Subcutaneous abdominal adipose tissue (tissue), 5 donors: Measurements from ENCODE around the gene VPS8.

Source experiments
- H3K27ac ChIP-seq: one replicate; pipeline ENCODE4 v1.7.0; 2013; ENCODE audit warnings: low read depth, mild to moderate bottlenecking, inconsistent platforms, low read length, moderate library complexity
- H3K27me3 ChIP-seq, 5 donors: one replicate each; pipeline ENCODE4 v1.7.0; 2013; ENCODE audit warnings: low read length in 5 of 5, inconsistent platforms in 1 of 5; ENCODE audit not compliant: control insufficient read depth in 5 of 5, insufficient read depth in 4 of 5
- H3K36me3 ChIP-seq, 5 donors: one replicate each; pipeline ENCODE4 v1.7.0; 2013; ENCODE audit warnings: low read length in 5 of 5; ENCODE audit not compliant: control insufficient read depth in 5 of 5, insufficient read depth in 5 of 5
- H3K4me1 ChIP-seq, 5 donors: one replicate each; pipeline ENCODE4 v1.7.0; 2013; ENCODE audit warnings: low read length in 5 of 5, mild to moderate bottlenecking in 3 of 5, moderate library complexity in 1 of 5; ENCODE audit not compliant: control insufficient read depth in 5 of 5, insufficient read depth in 5 of 5
- H3K4me3 ChIP-seq, 5 donors: one replicate each; pipeline ENCODE4 v1.7.0; 2013; ENCODE audit warnings: low read length in 5 of 5, low read depth in 1 of 5
- H3K9ac ChIP-seq, 5 donors: one replicate each; pipeline ENCODE4 v1.7.0; 2013; ENCODE audit warnings: low read length in 5 of 5, mild to moderate bottlenecking in 4 of 5, moderate library complexity in 3 of 5
- H3K9me3 ChIP-seq, 5 donors: one replicate each; pipeline ENCODE4 v1.7.0; 2013; ENCODE audit warnings: low read length in 5 of 5; ENCODE audit not compliant: control insufficient read depth in 5 of 5
- donor health status: healthy.
- donor health status: healthy.
- donor health status: healthy.
- donor health status: healthy.
- donor health status: healthy.

Gene VPS8

GRCh38 chr3:185051801-185052200 lies 239.8 kb downstream of the VPS8 start:
- no peak overlapping the region for H3K27ac ChIP-seq
- H3K9me3 ChIP-seq = peaks cover 0 to 3% (median 0%) of the 10 kb centered on the region in 5 donors
- no peak overlapping the region for H3K4me3 ChIP-seq
- H3K4me1 ChIP-seq = peaks cover 0 to 5% (median 4%) of the 10 kb centered on the region in 5 donors
- H3K27me3 ChIP-seq = no peaks in the 10 kb centered on the region
- H3K36me3 ChIP-seq = peaks cover 9 to 63% (median 42%) of the 10 kb centered on the region in 5 donors
- no peak overlapping the region for H3K9ac ChIP-seq

DNA sequence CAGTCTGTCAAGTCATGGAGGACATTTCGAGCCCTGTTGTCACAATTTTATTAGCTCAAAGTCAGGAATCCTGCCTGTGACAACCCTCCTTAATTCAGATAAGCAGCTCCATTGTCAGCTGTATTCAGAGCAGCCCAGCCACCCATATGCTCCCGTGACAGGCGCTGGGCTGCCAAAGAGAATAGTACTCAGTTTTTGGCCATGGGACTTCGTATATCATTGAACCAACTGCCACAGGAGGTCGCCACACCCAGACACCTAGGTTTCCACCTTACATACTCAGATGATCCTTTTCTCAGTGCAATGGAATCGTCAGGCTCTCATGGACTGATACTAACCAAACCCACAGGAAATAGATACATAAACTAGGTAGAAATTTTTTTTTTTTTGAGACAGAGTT lies 240.7 kb downstream of the VPS8 start:
- Histone ChIP-seq H3K9me3 (peaks cover 0 to 6% (median 0%) of the 10 kb centered on the region in 5 donors), H3K4me1 (no peaks in the 10 kb centered on the region), H3K27ac (no peak overlapping the region), H3K36me3 (peaks cover 9 to 63% (median 42%) of the 10 kb centered on the region in 5 donors), H3K9ac (no peak overlapping the region), H3K27me3 (no peaks in the 10 kb centered on the region), H3K4me3 (no peak overlapping the region)

DNA sequence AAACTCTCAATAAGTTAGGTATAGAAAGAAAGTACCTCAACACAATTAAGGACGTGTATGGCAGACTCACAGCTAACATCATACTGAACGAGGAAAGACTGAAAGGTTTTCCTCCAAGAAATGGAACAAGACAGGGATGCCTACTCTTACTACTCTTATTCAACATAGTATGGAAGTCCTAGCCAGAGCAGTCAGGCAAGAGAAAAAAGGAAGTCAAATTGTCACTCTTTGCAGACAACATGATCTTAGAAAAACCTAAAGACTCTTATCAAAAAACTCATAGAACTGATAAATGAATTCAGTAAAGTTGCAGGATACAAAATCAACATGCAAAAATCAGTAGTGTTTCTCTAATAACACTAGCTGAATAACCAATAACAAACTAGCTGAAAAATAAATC lies 244.9 kb downstream of the VPS8 start:
- Histone ChIP-seq H3K4me3 (no peak overlapping the region), H3K27me3 (no peaks in the 10 kb centered on the region), H3K4me1 (peaks cover 0 to 3% (median 0%) of the 10 kb centered on the region in 5 donors), H3K9me3 (peaks cover 0 to 11% (median 5%) of the 10 kb centered on the region in 5 donors), H3K27ac (no peak overlapping the region), H3K36me3 (peaks cover 9 to 27% (median 14%) of the 10 kb centered on the region in 5 donors), H3K9ac (no peak overlapping the region)

DNA sequence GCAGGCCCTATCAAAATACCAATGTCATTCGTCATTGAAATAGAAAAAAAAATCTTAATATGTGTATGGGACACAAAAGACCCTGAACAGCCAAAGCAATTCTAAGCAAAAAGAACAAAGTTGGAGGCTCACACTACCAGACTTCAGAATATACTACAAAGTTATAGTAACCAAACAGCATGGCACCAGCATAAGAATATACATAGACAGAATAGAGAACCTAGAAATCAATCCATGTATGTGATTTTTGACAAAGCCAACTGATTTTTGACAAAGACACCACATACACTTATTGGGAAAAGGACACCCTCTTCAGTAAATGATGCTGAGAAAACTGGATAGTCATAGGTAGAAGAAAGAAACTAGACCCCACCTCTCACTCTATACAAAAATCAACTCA lies 245.9 kb downstream of the VPS8 start:
- Histone ChIP-seq H3K4me1 (peaks cover 0 to 8% (median 6%) of the 10 kb centered on the region in 5 donors), H3K36me3 (peaks cover 5 to 18% (median 6%) of the 10 kb centered on the region in 5 donors), H3K4me3 (no peak overlapping the region), H3K27ac (no peak overlapping the region), H3K27me3 (no peaks in the 10 kb centered on the region), H3K9ac (no peak overlapping the region), H3K9me3 (peaks cover 0 to 11% (median 5%) of the 10 kb centered on the region in 5 donors)

GRCh38 chr3:185058796-185059195 lies 246.8 kb downstream of the VPS8 start:
- peaks cover 0 to 8% (median 0%) of the 10 kb centered on the region in 5 donors for H3K36me3 ChIP-seq
- H3K9ac ChIP-seq = no peak overlapping the region
- H3K4me3 ChIP-seq = no peak overlapping the region
- no peaks in the 10 kb centered on the region for H3K27me3 ChIP-seq
- H3K9me3 ChIP-seq = peaks cover 0 to 11% (median 5%) of the 10 kb centered on the region in 5 donors
- no peak overlapping the region for H3K27ac ChIP-seq
- H3K4me1 ChIP-seq = peaks cover 0 to 9% (median 7%) of the 10 kb centered on the region in 5 donors

GRCh38 chr3:185059766-185060165 lies 247.8 kb downstream of the VPS8 start:
- Histone ChIP-seq H3K4me3 (no peak overlapping the region), H3K9ac (no peak overlapping the region)

DNA sequence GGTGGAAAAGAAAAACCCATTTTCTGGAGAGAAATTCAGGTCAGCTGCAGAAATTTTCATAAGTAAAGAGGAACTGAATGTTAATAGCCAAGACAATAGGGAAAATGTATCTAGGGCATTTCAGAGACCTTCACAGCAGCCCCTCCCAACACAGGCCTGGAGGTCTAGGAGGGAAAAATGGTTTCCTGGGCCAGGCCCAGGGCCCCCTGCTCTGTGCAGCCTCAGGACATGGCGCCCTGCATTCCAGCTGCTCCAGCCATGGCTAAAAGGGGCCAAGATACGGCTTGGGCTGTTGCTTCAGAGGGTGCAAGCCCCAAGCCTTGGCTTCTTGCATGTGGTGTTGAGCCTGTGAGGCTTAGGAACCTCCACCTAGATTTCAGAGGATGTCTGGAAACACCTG lies 248.7 kb downstream of the VPS8 start:
- peaks cover 0 to 9% (median 7%) of the 10 kb centered on the region in 5 donors for H3K4me1 ChIP-seq
- H3K27me3 ChIP-seq = no peaks in the 10 kb centered on the region
- H3K36me3 ChIP-seq = no peaks in the 10 kb centered on the region
- no peak overlapping the region for H3K27ac ChIP-seq
- H3K9ac ChIP-seq = no peak overlapping the region
- no peak overlapping the region for H3K4me3 ChIP-seq
- H3K9me3 ChIP-seq = peaks cover 0 to 11% (median 5%) of the 10 kb centered on the region in 5 donors

More at GRCh38 chr3:185059766-185060165, 247.8 kb downstream of the VPS8 start:
- H3K4me1 ChIP-seq = peaks cover 0 to 9% (median 7%) of the 10 kb centered on the region in 5 donors
- peaks cover 0 to under 1% (median 0%) of the 10 kb centered on the region in 5 donors for H3K36me3 ChIP-seq
- H3K27me3 ChIP-seq = no peaks in the 10 kb centered on the region
- H3K27ac ChIP-seq = no peak overlapping the region
- peaks cover 0 to 11% (median 5%) of the 10 kb centered on the region in 5 donors for H3K9me3 ChIP-seq

DNA sequence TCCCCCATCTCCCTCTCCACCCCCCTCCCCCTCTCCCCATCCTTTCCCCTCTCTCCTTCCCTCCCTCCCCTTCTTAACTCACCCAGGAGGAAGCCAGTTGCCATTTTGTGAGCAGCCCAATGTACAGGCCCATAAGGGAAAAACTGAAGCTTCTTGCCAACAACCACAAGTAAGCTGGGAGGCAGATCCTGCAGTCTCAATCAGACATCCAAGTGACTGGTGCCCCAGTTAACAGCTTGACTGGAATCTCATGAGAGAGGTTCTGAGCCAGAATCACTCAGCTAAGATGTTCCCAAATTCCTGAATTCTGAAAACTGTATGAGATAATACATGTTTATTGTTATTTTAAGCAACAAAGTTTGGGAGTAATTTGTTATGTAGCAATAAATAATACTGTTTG lies 250.2 kb downstream of the VPS8 start:
- H3K4me1 ChIP-seq = peaks cover 0 to 9% (median 7%) of the 10 kb centered on the region in 5 donors
- H3K27ac ChIP-seq = no peak overlapping the region
- no peaks in the 10 kb centered on the region for H3K36me3 ChIP-seq

GRCh38 chr3:185063431-185063830 lies 251.5 kb downstream of the VPS8 start:
- H3K27me3 ChIP-seq = no peaks in the 10 kb centered on the region
- peaks cover 0 to 9% (median 7%) of the 10 kb centered on the region in 5 donors for H3K4me1 ChIP-seq
- H3K9ac ChIP-seq = no peak overlapping the region
- no peaks in the 10 kb centered on the region for H3K36me3 ChIP-seq
- peaks cover 0 to 4% (median 0%) of the 10 kb centered on the region in 5 donors for H3K9me3 ChIP-seq
- H3K4me3 ChIP-seq = no peak overlapping the region
- no peak overlapping the region for H3K27ac ChIP-seq

More for the DNA sequence above, 250.2 kb downstream of the VPS8 start:
- Histone ChIP-seq H3K9ac (no peak overlapping the region), H3K27me3 (no peaks in the 10 kb centered on the region), H3K4me3 (no peak overlapping the region), H3K9me3 (peaks cover 0 to 8% (median 3%) of the 10 kb centered on the region in 5 donors)

GRCh38 chr3:185065059-185065458 lies 253.1 kb downstream of the VPS8 start:
- Histone ChIP-seq H3K4me1 (peaks cover 0 to 9% (median 7%) of the 10 kb centered on the region in 5 donors), H3K27ac (no peak overlapping the region), H3K27me3 (no peaks in the 10 kb centered on the region), H3K9me3 (peaks cover 0 to 4% (median 0%) of the 10 kb centered on the region in 5 donors), H3K4me3 (no peak overlapping the region), H3K9ac (no peak overlapping the region), H3K36me3 (no peaks in the 10 kb centered on the region)
